Activated CD4-positive, alpha-beta T cell treated with anti-CD3 and anti-CD28 coated beads, Interleukin-2, amount 10 ng/mL, durations not matched to agents 7 days and 5 days (primary cell): ENCODE results near the gene UBE2QL1. TPM values are rescaled to one million over a fixed set of nuclear protein-coding genes. Genes with fewer than 3 reads are reported as not detected.

Source experiments
- CTCF ChIA-PET: fragments of 350-600 bp; sonication (Branson Sonifier 250); formaldehyde crosslinking; loops from one replicate; lab custom pipeline; 2021; ENCODE audit warnings: antibody characterized with exemption; lab: Charles Lee
- POLR2A ChIA-PET: fragments of 350-600 bp; sonication (Branson Sonifier 250); formaldehyde crosslinking; loops from one replicate; lab custom pipeline; 2021; ENCODE audit warnings: antibody characterized with exemption; lab: Charles Lee
- DNase-seq: peaks from one replicate; pipeline ENCODE4 v3.0.0-alpha.2; 2020
- H3K27ac Mint-ChIP-seq: one replicate; pipeline ENCODE4 v1.8.0; 2021; ENCODE audit warnings: mild to moderate bottlenecking, moderate library complexity, mixed read lengths
- H3K27me3 Mint-ChIP-seq: one replicate; pipeline ENCODE4 v1.8.0; 2021; ENCODE audit warnings: mixed read lengths
- H3K36me3 Mint-ChIP-seq: one replicate; pipeline ENCODE4 v1.8.0; 2021; ENCODE audit warnings: low read depth, mixed read lengths
- H3K4me1 Mint-ChIP-seq: one replicate; pipeline ENCODE4 v1.8.0; 2021; ENCODE audit warnings: mixed read lengths
- H3K4me3 Mint-ChIP-seq: one replicate; pipeline ENCODE4 v1.8.0; 2021; ENCODE audit warnings: mild to moderate bottlenecking, moderate library complexity, mixed read lengths
- H3K9me3 Mint-ChIP-seq: one replicate; pipeline ENCODE4 v1.8.0; 2021; ENCODE audit warnings: mixed read lengths
- total RNA-seq, 2 experiments: library from RNA; stranded (reverse); gene quantifications; one replicate each; pipeline ENCODE4 v1.2.3, GENCODE V29; 2021

Gene UBE2QL1
- total RNA-seq, 2 experiments from 2014 or later: not detected

GRCh38 chr5:6478793-6479192 lies 30.1 kb downstream of the UBE2QL1 start:
- ChIA-PET POLR2A (no interaction called here), CTCF (no interaction called here)
- no peak for DNase-seq
- Mint-ChIP-seq H3K4me3 (no peak overlapping the region), H3K36me3 (no peaks in the 10 kb centered on the region), H3K9me3 (no peaks in the 10 kb centered on the region), H3K27ac (no peak overlapping the region), H3K4me1 (peaks cover 2% of the 10 kb centered on the region), H3K27me3 (peaks cover 6% of the 10 kb centered on the region)

- peaks cover 17% of the 10 kb centered on the region for H3K4me1 Mint-ChIP-seq
- H3K4me3 Mint-ChIP-seq: no peak overlapping the region
- no peaks in the 10 kb centered on the region for H3K27me3 Mint-ChIP-seq
- no peak for DNase-seq
- no peaks in the 10 kb centered on the region for H3K9me3 Mint-ChIP-seq
- POLR2A ChIA-PET: no interaction called here
- H3K36me3 Mint-ChIP-seq: no peaks in the 10 kb centered on the region
- CTCF ChIA-PET: interaction anchor here (0.6 kb wide), 1 partner anchor 23 kb away, joined by 3 read pairs; no protein-coding TSS in a partner anchor
- no peak overlapping the region for H3K27ac Mint-ChIP-seq
These were observed 31.7 kb downstream of the UBE2QL1 start for GRCh38 chr5:6480133-6481051.

- CTCF ChIA-PET: no interaction called here
These were observed 34.1 kb downstream of the UBE2QL1 start for GRCh38 chr5:6482735-6483134.

DNA sequence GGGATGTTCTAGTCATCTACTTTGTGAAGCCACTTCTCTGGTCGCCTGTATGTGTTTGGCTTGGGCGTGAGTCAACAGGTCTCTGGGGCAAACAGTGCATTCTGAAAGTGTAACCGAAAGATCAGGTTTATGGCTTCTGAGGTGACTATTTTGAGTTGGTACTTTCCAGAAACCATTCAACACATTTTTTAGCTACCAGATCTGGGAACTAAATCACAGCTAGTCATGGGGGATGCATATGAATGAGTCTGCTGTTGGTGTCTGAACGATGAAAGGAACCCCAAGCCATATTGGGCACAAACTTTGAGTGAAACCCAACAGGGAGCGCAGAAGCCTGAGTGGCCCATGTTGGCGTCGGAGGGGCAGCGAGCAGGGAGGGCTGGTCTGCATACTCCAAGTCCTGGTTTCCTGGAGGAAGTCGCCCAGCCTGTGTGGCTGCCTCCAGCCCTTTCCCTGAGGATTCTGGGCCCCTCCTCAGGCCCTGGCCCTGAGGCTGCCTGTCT lies 35.3 kb downstream of the UBE2QL1 start:
- ChIA-PET CTCF (interaction anchor here (0.6 kb wide), 1 partner anchor 256 kb away, joined by 3 read pairs; no protein-coding TSS in a partner anchor), POLR2A (no interaction called here)
- no peak overlapping the region for H3K27ac Mint-ChIP-seq

More at GRCh38 chr5:6482735-6483134, 34.1 kb downstream of the UBE2QL1 start:
- Mint-ChIP-seq H3K27me3 (peaks cover 6% of the 10 kb centered on the region), H3K27ac (no peak overlapping the region), H3K36me3 (no peaks in the 10 kb centered on the region), H3K4me1 (peaks cover 23% of the 10 kb centered on the region), H3K9me3 (no peaks in the 10 kb centered on the region), H3K4me3 (no peak overlapping the region)
- no peak for DNase-seq
- POLR2A ChIA-PET: no interaction called here

GRCh38 chr5:6484446-6484845 lies 35.8 kb downstream of the UBE2QL1 start:
- peaks cover 27% of the 10 kb centered on the region for H3K4me1 Mint-ChIP-seq
- ChIA-PET CTCF (interaction anchor here (0.6 kb wide), 1 partner anchor 256 kb away, joined by 3 read pairs; no protein-coding TSS in a partner anchor), POLR2A (no interaction called here)
- H3K4me3 Mint-ChIP-seq: no peak overlapping the region
- H3K27me3 Mint-ChIP-seq: peaks cover 10% of the 10 kb centered on the region
- H3K36me3 Mint-ChIP-seq: no peaks in the 10 kb centered on the region
- no peak overlapping the region for H3K27ac Mint-ChIP-seq
- no peak for DNase-seq
- H3K9me3 Mint-ChIP-seq: no peaks in the 10 kb centered on the region

More for the DNA sequence above, 35.3 kb downstream of the UBE2QL1 start:
- Mint-ChIP-seq H3K27me3 (peaks cover 10% of the 10 kb centered on the region), H3K36me3 (no peaks in the 10 kb centered on the region), H3K4me1 (peaks cover 27% of the 10 kb centered on the region), H3K4me3 (no peak overlapping the region), H3K9me3 (no peaks in the 10 kb centered on the region)
- DNase-seq: no peak

DNA sequence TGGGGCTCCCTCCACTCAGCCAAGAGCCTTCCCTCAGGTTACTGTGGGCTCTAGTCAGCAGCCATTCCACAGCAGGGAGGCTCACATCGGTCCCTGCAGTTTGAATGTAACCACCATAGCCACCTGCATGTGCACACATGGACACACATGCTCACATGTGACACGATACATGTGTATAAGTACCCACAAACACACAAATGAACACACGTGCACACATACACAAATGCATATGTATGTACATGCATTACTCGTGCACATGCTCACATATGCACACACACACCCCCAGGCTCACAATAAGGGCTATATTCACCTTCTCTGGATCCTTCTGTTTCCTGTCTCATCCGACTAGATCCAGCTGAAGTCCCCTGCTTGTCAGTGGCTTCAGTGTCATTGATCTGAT lies 36.2 kb downstream of the UBE2QL1 start:
- ChIA-PET POLR2A (no interaction called here), CTCF (interaction anchor here (0.6 kb wide), 1 partner anchor 255 kb away, joined by 3 read pairs; no protein-coding TSS in a partner anchor)
- peaks cover 10% of the 10 kb centered on the region for H3K27me3 Mint-ChIP-seq
- no peak overlapping the region for H3K4me3 Mint-ChIP-seq
- H3K4me1 Mint-ChIP-seq: peaks cover 27% of the 10 kb centered on the region
- no peaks in the 10 kb centered on the region for H3K36me3 Mint-ChIP-seq
- H3K27ac Mint-ChIP-seq: no peak overlapping the region
- no peak for DNase-seq
- H3K9me3 Mint-ChIP-seq: no peaks in the 10 kb centered on the region

DNA sequence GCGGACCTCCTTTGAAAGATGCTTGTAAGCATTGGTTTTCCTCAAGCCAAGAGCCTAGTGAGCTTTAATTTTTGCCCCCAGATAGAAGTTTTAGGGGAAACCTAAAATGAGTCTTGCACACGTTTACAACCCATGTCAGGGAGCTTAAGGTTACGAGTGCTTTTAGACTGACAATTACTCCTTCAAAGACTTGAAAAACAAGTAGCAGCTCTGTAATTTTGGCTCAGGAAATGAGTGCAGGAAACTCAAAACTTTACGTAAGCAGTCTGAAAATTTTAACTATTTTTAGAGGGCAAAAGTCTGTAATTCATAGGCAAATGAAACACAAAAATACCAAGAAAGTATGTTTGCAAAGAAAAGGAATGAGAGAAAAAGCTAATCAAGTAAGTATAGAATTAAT lies 36.8 kb downstream of the UBE2QL1 start:
- H3K27me3 Mint-ChIP-seq: peaks cover 10% of the 10 kb centered on the region

GRCh38 chr5:6486074-6486473 lies 37.4 kb downstream of the UBE2QL1 start:
- no peaks in the 10 kb centered on the region for H3K9me3 Mint-ChIP-seq
- H3K4me3 Mint-ChIP-seq: no peak overlapping the region
- ChIA-PET POLR2A (no interaction called here), CTCF (no interaction called here)
- H3K27ac Mint-ChIP-seq: no peak overlapping the region
- peaks cover 11% of the 10 kb centered on the region for H3K27me3 Mint-ChIP-seq
- H3K36me3 Mint-ChIP-seq: no peaks in the 10 kb centered on the region
- peaks cover 27% of the 10 kb centered on the region for H3K4me1 Mint-ChIP-seq
- no peak for DNase-seq

More for the DNA sequence above, 36.8 kb downstream of the UBE2QL1 start:
- Mint-ChIP-seq H3K4me3 (no peak overlapping the region), H3K4me1 (peaks cover 27% of the 10 kb centered on the region), H3K27ac (no peak overlapping the region), H3K9me3 (no peaks in the 10 kb centered on the region), H3K36me3 (no peaks in the 10 kb centered on the region)
- CTCF ChIA-PET: no interaction called here
- POLR2A ChIA-PET: no interaction called here
- no peak for DNase-seq

DNA sequence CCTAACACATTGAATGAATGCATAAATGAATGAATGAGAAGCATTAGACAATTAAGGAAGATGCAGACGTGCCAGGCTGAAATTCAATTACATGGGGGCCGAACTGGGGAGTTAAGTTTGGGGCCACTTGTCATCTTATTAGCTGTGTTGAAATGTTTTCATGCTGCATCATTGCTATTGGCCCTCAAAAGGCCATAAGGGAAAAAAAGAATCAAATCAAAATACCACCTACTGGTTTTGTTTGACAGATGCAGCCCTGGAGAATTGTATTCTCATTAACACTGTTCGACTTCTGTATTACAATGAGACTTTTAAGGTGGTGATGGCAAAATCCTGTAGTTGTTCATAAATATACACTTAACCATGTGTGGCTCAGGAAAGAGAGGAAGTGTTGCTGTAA lies 38.4 kb downstream of the UBE2QL1 start:
- Mint-ChIP-seq H3K27ac (no peak overlapping the region), H3K4me1 (peaks cover 36% of the 10 kb centered on the region), H3K9me3 (no peaks in the 10 kb centered on the region), H3K36me3 (no peaks in the 10 kb centered on the region), H3K27me3 (peaks cover 13% of the 10 kb centered on the region), H3K4me3 (no peak overlapping the region)
- ChIA-PET CTCF (no interaction called here), POLR2A (no interaction called here)
- no peak for DNase-seq

DNA sequence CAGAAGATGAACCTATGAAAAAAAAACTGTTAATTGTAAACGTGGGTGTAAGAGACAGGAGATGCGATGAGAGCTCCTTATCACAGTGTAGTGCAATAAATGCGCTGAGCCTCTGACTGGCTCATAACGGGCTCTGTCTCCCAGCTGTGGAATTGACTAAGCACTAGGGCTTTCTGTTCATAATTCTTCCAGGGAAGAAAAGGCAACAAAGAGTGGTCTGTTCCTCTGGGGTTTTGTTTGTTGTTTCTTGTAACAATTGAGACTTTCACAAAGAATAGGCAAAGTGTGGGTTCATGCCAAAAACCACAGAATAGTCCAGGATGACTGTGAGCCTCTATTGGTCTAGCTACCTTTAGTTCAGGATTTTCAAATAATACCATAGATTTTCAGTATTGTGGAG lies 39.4 kb downstream of the UBE2QL1 start:
- no peaks in the 10 kb centered on the region for H3K9me3 Mint-ChIP-seq
- no peak overlapping the region for H3K27ac Mint-ChIP-seq
- H3K27me3 Mint-ChIP-seq: peaks cover 13% of the 10 kb centered on the region
- H3K4me1 Mint-ChIP-seq: peaks cover 44% of the 10 kb centered on the region
- DNase-seq: no peak
- ChIA-PET CTCF (interaction anchor here (0.7 kb wide), 1 partner anchor 59 kb away, joined by 4 read pairs; no protein-coding TSS in a partner anchor), POLR2A (no interaction called here)
- H3K36me3 Mint-ChIP-seq: no peaks in the 10 kb centered on the region
- no peak overlapping the region for H3K4me3 Mint-ChIP-seq

- peaks cover 36% of the 10 kb centered on the region for H3K4me1 Mint-ChIP-seq
- CTCF ChIA-PET: no interaction called here
- peaks cover 13% of the 10 kb centered on the region for H3K27me3 Mint-ChIP-seq
- POLR2A ChIA-PET: no interaction called here
- H3K4me3 Mint-ChIP-seq: no peak overlapping the region
- no peak overlapping the region for H3K27ac Mint-ChIP-seq
- no peak for DNase-seq
- no peaks in the 10 kb centered on the region for H3K36me3 Mint-ChIP-seq
- no peaks in the 10 kb centered on the region for H3K9me3 Mint-ChIP-seq
These were observed 41.1 kb downstream of the UBE2QL1 start for GRCh38 chr5:6489643-6490185.

- CTCF ChIA-PET: no interaction called here
- H3K4me3 Mint-ChIP-seq: no peak overlapping the region
- peaks cover 13% of the 10 kb centered on the region for H3K27me3 Mint-ChIP-seq
- H3K4me1 Mint-ChIP-seq: peaks cover 31% of the 10 kb centered on the region
- no peak for DNase-seq
- H3K9me3 Mint-ChIP-seq: no peaks in the 10 kb centered on the region
- POLR2A ChIA-PET: no interaction called here
- H3K36me3 Mint-ChIP-seq: no peaks in the 10 kb centered on the region
- H3K27ac Mint-ChIP-seq: no peak overlapping the region
These were observed 41.6 kb downstream of the UBE2QL1 start for GRCh38 chr5:6490246-6490645.

DNA sequence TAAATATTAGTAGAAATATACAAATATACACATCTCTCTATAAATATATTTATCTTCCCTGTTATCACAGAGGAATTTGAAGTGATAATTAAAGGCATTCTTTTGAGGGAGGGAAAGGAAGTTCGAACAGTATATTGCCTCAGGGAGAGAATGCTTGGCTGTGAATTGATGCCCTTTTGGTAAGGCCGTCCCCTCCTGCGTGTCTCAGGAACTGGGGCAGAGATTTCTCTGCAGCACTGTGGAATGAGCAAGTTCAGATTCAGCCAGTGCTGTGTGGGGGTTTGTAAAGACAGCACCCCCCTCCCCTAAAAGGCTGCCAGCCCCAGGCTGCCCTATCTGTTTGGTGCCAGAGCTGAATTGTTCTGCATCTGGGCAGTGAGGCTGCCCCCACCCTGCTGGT lies 42.0 kb downstream of the UBE2QL1 start:
- Mint-ChIP-seq H3K4me3 (no peak overlapping the region), H3K36me3 (no peaks in the 10 kb centered on the region), H3K4me1 (peaks cover 28% of the 10 kb centered on the region), H3K27me3 (peaks cover 13% of the 10 kb centered on the region), H3K27ac (no peak overlapping the region), H3K9me3 (no peaks in the 10 kb centered on the region)
- ChIA-PET CTCF (no interaction called here), POLR2A (no interaction called here)
- DNase-seq: no peak
